Activated CD4-positive, alpha-beta T cell treated with anti-CD3 and anti-CD28 coated beads, Interleukin-10, Interleukin-2, amounts not matched to agents 100 ng/mL and 50 ng/mL, durations not matched to agents 16 hours and 8 hours (primary cell): Measurements from ENCODE around the gene RAB5A.
"Not testable (repeated sequence)": the region's sequence is repeated elsewhere in the genome, so short reads cannot be mapped to it uniquely, and the experiment has no call there.

Experiments used
- DNase-seq: peaks from one replicate; pipeline ENCODE4 v3.0.0-alpha.2; 2020

The RAB5A gene

GRCh38 chr3:19946832-19947548, at the start of gene RAB5A:
RAB5A (plus strand) TSS chr3:19947097; CDS start chr3:19950899, 3,802 bp downstream.
- peak; percentile 99 for DNase-seq

GRCh38 chr3:19898721-19899120, 48.2 kb upstream of the RAB5A start:
- DNase-seq, result no peak

DNA sequence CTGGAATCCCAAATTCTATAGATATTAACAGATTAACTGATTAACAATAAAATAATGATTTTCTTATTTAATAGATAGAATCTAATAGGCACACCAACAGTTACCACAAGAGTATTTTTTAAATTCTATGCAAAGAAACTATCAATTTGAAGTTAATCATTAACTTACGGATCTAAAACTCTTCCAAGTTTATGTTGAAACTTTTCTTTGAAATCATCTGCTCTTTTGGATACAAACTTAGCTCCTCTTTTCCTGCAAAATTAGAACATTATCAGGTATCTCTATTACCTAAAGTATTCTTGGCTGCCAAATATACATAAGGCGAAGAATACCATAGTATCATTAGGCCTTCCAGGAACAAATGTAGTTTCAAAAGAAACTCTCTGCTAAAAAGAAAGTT, 47.6 kb upstream of the RAB5A start:
- DNase-seq, result no peak

DNA sequence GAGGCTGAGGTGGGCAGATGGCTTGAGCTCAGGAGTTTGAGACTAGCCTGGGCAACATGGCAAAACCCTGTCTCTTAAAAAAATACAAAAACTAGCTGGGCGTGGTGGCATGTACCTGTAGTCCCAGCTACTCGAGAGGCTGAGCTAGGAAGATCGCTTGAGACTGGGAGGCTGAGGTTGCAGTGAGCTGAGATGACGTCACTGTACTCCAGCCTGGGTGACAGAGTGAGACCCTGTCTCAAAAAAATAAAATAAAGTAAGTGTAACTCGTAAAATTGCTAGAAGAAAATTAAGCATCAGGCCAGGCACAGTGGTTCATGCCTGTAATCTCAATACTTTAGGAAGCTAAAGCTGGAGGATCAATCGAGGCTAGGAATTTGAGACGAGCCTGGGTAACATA, 47.1 kb upstream of the RAB5A start:
- not testable (repeated sequence) for DNase-seq

- DNase-seq, result no peak
Observed at GRCh38 chr3:19901337-19901736, 45.6 kb upstream of the RAB5A start.

DNA sequence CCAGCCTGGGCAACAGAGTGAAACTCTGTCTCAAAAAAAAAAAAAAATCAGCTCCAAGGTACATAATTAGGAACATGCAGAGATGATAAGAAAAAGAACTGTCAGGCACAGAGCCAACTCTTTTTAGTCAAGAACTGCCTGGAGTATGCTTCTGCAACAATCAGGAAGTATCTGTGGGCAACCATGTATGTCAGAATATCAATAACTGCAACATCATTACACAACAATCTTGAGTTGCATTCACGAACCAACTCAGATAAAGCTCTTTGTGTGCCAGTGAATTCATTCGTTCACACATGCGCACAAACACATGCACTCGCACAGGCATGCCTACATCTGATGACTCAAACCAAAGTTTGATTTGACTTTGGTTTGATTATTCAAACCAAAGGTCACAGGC, 45.0 kb upstream of the RAB5A start:
- no peak for DNase-seq

DNA sequence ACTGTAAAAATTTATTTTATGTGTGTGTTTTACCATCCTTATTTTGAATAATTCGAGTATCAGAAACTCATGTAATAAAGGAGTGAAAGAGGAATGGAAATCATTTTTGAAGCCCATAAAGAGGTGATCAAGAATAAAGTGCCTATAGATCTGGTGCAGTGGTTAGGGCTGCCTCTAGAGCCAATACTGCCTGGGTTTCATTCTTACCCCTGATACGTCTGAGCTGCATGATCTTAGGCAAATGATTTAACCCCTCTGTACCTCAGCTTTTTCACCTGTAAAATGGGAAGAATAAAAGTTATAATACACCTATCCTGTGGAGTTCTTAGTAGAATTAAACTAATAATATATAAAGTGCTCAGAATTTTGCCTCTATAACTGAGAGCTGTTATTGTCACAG, 43.2 kb upstream of the RAB5A start:
- DNase-seq, result no peak

- DNase-seq, result no peak
Observed at GRCh38 chr3:19907523-19907922, 39.4 kb upstream of the RAB5A start.

DNA sequence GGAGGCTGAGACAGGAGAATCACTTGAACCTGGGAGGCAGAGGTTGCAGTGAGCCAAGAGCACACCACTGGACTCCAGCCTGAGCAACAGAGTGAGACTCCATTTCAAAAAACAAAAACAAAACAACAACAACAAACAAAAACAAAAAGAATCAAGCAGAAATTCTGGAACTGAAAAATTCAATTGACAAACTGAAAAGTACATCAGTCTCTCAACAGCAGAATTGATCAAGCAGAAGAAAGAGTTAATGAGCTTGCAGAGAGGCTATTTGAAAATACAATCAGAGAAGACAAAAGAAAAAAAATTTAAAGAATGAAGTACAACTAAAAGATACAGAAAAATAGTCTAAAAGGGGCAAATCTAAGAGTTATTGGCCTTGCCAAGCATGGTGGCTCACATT, 35.4 kb upstream of the RAB5A start:
- no peak for DNase-seq

GRCh38 chr3:19917167-19917566, 29.7 kb upstream of the RAB5A start:
- no peak for DNase-seq

DNA sequence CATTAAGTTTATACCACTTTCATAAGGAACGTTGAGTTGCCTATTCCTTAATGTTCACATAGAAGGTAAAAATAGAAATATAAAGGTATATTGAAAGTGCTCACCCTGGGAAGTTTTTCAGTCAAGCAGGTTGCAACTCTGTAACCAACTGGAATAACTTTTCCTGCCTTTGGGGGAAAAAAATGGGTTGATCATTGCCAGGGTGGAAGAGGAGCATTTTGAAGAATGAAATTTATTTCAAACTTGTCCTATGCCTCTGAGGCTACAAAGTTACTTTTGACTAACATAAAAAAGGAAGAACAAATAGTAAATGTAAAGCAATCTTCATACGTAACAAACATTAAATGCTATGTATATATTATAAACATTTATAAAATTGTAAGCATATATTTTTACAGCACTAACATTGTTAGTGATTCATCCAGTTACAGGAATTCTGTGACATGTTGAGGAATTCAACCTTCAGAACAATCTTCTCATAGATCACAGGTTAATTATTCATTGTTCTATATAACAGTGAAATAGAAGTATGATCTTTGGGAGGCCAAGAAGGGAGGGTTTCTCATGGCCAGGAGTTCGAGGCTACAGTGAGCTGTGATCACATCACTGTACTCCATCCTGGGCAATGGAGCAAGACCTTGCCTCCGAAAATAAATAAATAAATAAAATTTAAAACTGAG, 26.4 kb upstream of the RAB5A start:
- DNase-seq, result no peak

DNA sequence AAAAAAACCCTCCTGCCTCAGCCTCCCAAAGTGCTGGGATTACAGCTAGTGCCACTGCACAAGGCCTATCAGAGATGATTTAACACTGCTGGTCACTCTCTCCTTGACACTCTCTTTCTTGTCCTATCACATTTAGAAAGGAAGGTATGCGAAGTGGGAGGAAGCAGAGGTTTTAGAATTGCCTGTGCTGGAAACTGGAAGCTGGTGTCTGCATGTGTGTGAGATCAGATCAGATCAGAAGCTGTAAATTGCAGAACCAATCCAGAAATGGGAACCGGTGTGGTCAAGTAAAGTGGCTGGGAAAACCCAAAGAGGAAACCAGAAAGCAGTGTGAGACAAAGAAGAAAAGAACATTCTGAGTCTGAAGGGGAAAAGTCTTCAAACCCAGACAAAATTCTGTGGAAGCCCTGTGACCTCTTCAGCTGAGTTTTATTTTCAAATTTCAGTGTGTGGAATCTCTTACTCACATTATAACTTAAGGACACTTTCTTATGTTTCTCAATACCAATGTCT, 15.7 kb upstream of the RAB5A start:
- DNase-seq, result peak; percentile 87

DNA sequence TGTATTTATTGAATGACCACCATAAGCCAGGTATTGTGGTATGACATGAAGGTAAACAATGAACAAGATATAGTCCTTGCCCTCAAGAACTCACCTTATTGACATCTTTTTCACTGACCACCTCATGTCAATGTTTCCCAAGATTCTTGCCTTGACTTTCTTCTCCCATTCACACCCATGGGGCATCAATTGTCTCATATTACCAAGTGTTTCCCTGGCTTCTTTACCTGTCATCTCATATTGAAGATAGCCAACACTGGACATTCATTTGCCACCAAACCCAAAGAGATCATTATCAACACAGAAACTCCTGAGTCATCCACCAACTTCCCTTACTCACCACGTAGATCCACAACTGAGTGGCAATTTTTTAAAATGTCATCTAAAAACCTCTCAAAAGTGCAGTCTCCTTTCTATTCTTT, 15.1 kb upstream of the RAB5A start:
- DNase-seq, result peak; percentile 74

DNA sequence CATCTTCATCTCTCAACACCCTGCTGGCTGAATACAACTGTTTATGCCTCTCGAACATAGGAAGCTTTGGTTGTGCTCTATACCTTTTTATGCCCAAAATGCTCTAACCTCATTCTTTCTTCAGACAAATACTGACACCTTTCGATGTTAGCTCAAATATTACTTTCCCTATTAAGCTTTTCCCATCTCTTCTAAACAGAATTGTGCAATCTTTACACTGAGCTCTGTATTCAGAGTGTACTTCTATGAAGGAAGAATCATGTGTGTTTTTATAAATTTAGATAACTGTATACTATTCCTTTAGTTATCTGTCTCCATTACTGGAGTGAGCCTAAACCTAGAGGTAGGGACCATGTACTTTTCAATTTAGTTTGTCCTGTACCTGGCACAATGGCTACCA, 14.5 kb upstream of the RAB5A start:
- no peak for DNase-seq

DNA sequence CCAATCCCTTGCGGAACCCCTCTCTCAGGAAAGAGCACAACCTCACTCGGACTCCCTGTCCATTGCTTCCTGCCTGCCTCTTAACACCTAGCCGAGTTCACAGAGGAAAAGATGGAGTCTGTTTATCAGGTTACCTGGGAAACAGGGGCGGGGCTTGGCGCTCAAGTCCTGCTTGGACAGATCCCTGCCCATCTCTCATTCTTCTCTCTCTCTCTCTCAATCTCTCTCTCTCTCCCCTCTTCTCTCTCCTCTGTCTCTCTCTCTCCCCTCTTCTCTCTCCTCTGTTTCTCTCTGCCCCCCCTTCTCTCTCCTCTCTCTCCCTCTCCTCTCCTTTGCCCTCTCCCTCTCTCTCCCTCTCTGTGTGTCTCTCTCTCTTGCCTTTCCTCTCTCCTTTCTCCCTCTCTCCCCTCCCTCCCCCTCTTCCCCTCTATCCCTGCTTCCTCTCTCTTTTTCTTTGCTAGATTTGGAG, 12.8 kb upstream of the RAB5A start, which contains the start of gene EFHB:
TSS of gene EFHB (minus strand) at position 120 of the 469 bp plus-strand sequence. CDS start 199 bp downstream, outside the sequence.
- DNase-seq, result peak; percentile 15

DNA sequence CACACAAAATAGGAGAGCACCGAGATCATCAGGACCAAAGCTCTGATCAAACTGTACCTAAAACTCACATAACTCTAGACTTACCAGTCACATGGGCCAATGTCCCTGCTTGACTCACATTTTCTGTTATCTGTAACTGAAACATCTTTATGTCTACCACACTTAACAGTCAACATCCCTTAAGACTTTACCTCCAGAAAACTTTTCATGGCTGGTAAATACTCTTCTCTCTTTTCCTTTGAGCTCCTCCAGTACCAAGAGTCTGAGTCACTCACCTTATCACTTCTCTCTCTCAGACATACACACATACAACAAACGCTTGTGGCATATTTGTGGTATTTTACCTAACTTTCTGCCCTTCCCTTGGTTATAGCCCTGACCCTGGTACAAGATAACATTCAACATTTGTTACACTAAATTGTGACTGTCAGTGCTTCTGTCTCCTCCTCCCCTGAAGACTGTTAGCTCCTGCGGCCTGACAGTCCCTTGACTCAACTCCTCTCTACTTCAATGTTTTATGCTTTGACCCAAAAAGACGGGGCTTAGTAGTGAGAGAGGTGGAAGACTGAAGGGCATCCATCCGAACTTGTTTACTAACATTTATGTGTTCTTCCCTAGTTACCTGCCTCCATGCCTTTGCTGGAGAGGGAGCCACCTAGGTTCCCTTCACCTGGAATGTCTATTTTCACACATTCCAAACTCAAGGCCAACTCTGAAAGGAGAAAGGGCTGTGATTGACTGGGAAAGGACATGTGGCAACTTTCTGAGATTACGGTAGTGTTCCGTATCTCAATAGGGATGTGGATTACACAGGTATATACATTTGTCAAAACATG, 9.2 kb upstream of the RAB5A start:
- peak; percentile 72 for DNase-seq

DNA sequence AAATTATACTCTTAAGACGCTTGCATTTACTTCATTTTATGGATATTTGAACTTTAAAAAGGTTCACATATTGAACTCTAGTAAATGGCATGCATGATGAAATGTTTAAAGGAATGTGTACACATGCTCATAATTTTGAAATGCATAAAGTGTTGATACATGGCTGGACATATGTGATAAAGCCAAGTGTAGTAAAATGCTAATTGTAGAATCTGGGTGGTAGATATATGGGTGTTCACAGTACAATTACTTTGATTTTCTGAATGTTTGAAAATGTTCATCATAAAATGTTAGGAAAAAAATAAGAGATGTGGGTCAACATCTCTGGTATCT, 8.6 kb upstream of the RAB5A start:
- no peak for DNase-seq

GRCh38 chr3:19940643-19941042, 6.3 kb upstream of the RAB5A start:
- DNase-seq, result no peak

DNA sequence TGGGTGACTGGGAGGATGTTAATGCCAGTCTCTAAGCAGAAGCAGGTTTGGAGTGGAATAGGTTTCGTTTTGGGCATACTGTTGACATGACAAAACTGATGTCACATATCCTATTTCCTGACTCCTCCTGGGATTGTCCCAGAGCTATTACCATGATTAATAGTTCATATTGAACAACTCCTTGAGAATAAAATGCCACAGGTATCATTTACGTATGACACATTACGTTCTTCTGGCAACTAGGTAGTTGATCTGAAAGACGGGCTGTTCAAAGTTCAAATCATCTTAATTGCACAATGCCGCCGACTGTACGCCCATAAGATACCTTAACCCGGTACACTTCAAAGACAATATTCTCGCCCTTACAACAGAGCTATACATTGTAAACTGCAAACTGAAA, 1.4 kb upstream of the RAB5A start:
- no peak for DNase-seq

- no peak for DNase-seq
Observed at GRCh38 chr3:19945969-19946831, 697 bp upstream of the RAB5A start.

DNA sequence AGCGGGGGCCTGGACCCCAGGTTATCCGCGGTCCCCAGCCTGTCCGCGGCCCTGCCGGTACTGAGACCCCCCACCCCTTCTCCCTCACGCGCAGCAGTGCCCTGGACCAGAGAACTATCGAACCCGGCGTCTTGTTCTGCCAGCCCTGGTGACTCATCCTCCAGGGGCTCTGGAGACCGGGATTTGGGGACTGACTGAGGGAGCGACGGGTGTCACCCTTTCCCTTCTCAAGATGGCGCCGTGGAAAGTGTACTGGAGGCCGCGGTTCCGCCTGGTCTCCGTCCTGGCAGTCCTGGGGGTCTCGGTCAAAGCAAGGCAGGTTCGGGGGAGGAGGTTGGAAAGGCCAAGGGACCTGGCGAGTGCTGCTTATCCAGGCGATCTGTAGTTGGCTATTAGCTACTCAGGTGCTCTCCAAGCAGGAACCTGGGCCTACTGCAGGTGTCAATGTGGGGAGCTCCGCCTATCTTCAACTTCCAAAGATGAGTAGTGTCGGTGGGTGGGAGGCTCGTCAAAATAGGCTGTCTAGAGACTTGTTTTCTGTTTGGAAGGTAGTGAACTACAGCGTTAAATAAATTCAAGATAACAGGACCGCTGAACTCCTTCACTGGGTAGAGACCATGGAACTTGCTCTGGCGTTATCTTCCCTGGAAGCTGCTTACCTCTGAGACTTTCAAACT, 790 bp downstream of the RAB5A start:
- DNase-seq, result peak; percentile 41

DNA sequence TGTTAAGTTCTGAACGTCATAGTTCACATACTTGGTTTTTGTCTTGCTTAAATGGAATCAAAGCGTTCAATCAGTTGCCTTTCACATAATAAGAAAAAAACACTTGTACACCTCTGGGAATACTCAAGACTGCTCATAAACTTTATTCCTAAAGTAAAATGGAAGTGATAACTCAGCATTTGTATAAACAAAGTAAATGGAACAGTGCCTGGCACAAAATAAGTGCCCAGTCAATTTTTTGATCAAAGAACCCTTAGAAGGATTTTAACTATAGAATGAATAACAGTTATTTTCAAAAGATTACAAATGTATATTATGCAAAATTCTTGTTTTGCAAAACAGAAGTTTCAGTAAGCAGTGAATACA, 1.3 kb downstream of the RAB5A start:
- DNase-seq, result no peak
